ENCODE results near the gene PDE7B.

The PDE7B gene

GRCh38 chr6:136060052-136060451, 208.6 kb downstream of the PDE7B start:
- in situ Hi-C loops (cut with MboI; ENCODE audit: low sequenced_read_pairs) = no loop called here

- in situ Hi-C loops (cut with MboI; ENCODE audit: low sequenced_read_pairs) = no loop called here
Observed at GRCh38 chr6:136060759-136061158, 209.3 kb downstream of the PDE7B start.

GRCh38 chr6:136061701-136062100, 210.2 kb downstream of the PDE7B start:
- in situ Hi-C loops (cut with MboI; ENCODE audit: low sequenced_read_pairs) = no loop called here

- in situ Hi-C loops (cut with MboI; ENCODE audit: low sequenced_read_pairs) = no loop called here
Observed at GRCh38 chr6:136063096-136063495, 211.6 kb downstream of the PDE7B start.

GRCh38 chr6:136066005-136066404, 214.5 kb downstream of the PDE7B start:
- in situ Hi-C loops (cut with MboI; ENCODE audit: low sequenced_read_pairs) = no loop called here

- in situ Hi-C loops (cut with MboI; ENCODE audit: low sequenced_read_pairs) = no loop called here
Observed at GRCh38 chr6:136067731-136068341, 216.3 kb downstream of the PDE7B start.

- in situ Hi-C loops (cut with MboI; ENCODE audit: low sequenced_read_pairs) = no loop called here
Observed at GRCh38 chr6:136069119-136069518, 217.6 kb downstream of the PDE7B start.

- in situ Hi-C loops (cut with MboI; ENCODE audit: low sequenced_read_pairs) = no loop called here
Observed at GRCh38 chr6:136070815-136071214, 219.3 kb downstream of the PDE7B start.

- in situ Hi-C loops (cut with MboI; ENCODE audit: low sequenced_read_pairs) = no loop called here
Observed at GRCh38 chr6:136072691-136073090, 221.2 kb downstream of the PDE7B start.

GRCh38 chr6:136073216-136073615, 221.7 kb downstream of the PDE7B start:
- in situ Hi-C loops (cut with MboI; ENCODE audit: low sequenced_read_pairs) = no loop called here

- in situ Hi-C loops (cut with MboI; ENCODE audit: low sequenced_read_pairs) = no loop called here
Observed at GRCh38 chr6:136076496-136076895, 225.0 kb downstream of the PDE7B start.

GRCh38 chr6:136077834-136078576, 226.5 kb downstream of the PDE7B start:
- in situ Hi-C loops (cut with MboI; ENCODE audit: low sequenced_read_pairs) = no loop called here

GRCh38 chr6:136079701-136080565, 228.4 kb downstream of the PDE7B start:
- in situ Hi-C loops (cut with MboI; ENCODE audit: low sequenced_read_pairs) = no loop called here

- in situ Hi-C loops (cut with MboI; ENCODE audit: low sequenced_read_pairs) = no loop called here
Observed at GRCh38 chr6:136083540-136083939, 232.0 kb downstream of the PDE7B start.

- in situ Hi-C loops (cut with MboI; ENCODE audit: low sequenced_read_pairs) = no loop called here
Observed at GRCh38 chr6:136084403-136084802, 232.9 kb downstream of the PDE7B start.

GRCh38 chr6:136085370-136086115, 234.0 kb downstream of the PDE7B start:
- in situ Hi-C loops (cut with MboI; ENCODE audit: low sequenced_read_pairs) = no loop called here

- in situ Hi-C loops (cut with MboI; ENCODE audit: low sequenced_read_pairs) = no loop called here
Observed at GRCh38 chr6:136086686-136087085, 235.2 kb downstream of the PDE7B start.

GRCh38 chr6:136087986-136088385, 236.5 kb downstream of the PDE7B start:
- in situ Hi-C loops (cut with MboI; ENCODE audit: low sequenced_read_pairs) = no loop called here

- in situ Hi-C loops (cut with MboI; ENCODE audit: low sequenced_read_pairs) = no loop called here
Observed at GRCh38 chr6:136088693-136089092, 237.2 kb downstream of the PDE7B start.

GRCh38 chr6:136089876-136090275, 238.4 kb downstream of the PDE7B start:
- in situ Hi-C loops (cut with MboI; ENCODE audit: low sequenced_read_pairs) = no loop called here

- in situ Hi-C loops (cut with MboI; ENCODE audit: low sequenced_read_pairs) = no loop called here
Observed at GRCh38 chr6:136090929-136091328, 239.4 kb downstream of the PDE7B start.

All from HL-60/S4 treated with retinoic acid at 250 ng/mL for 4 days and 3 days (cell line).